Effector CD8-positive, alpha-beta T cell (primary cell): Measurements from ENCODE around the gene EPC2.

Source experiments
- DNase-seq: peaks from one replicate; lab custom pipeline; 2025; lab: John Stamatoyannopoulos, UW
- total RNA-seq, 4 experiments: gene quantifications; one replicate each; lab custom pipeline; 2026; lab: John Stamatoyannopoulos, UW

EPC2 gene, protein sequence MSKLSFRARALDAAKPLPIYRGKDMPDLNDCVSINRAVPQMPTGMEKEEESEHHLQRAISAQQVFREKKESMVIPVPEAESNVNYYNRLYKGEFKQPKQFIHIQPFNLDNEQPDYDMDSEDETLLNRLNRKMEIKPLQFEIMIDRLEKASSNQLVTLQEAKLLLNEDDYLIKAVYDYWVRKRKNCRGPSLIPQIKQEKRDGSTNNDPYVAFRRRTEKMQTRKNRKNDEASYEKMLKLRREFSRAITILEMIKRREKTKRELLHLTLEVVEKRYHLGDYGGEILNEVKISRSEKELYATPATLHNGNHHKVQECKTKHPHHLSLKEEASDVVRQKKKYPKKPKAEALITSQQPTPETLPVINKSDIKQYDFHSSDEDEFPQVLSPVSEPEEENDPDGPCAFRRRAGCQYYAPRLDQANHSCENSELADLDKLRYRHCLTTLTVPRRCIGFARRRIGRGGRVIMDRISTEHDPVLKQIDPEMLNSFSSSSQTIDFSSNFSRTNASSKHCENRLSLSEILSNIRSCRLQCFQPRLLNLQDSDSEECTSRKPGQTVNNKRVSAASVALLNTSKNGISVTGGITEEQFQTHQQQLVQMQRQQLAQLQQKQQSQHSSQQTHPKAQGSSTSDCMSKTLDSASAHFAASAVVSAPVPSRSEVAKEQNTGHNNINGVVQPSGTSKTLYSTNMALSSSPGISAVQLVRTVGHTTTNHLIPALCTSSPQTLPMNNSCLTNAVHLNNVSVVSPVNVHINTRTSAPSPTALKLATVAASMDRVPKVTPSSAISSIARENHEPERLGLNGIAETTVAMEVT
- total RNA-seq: 85.1 to 117 (median 92.0) reads per million in 4 experiments

DNA sequence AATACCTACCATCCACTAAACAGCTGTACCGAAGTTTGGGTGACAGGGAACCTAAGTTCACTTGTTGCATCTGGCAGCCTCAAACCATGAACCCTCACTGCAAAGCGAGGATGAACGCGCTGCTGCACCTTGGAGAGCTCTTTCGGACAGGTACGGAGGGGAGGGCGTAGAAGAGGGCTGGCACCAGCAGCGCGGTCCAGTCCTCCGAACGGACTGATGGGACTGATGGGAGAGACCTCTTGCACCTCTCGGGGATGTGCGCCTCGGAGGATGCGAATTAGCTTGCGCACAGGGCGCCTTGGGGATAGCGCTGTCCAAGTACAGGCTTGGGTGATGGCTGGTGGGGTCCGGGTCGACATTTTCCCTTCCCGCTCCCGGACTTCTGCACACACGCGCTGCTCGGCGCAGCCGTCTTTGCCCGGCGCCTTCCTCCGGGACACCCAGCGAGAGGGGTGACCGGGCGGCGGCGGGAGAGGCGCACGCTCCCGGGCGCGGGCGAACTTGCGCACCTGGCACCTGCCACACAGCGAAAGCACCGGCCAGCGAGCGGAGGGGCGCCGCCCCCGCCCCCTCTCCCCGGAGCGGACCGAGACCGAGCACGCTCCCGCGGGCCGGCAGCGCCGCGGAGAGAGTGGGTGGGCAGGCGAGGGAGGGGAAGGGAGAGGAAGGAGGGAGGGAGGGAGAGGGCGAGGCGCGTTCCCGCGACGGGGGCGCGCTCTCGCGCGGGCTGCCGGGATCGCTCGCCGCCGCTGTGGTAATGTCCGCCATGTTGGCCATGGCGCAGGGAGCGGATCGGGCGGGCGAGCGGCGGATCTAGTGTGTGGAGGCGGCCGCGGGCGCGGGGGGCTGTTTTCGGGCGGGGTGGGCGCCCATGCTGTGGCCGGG, at the start of gene EPC2:
EPC2 (plus strand) TSS at position 754 of the 885 bp plus-strand sequence. CDS start 267 bp downstream, outside the sequence.
- peak; percentile 77 for DNase-seq

DNA sequence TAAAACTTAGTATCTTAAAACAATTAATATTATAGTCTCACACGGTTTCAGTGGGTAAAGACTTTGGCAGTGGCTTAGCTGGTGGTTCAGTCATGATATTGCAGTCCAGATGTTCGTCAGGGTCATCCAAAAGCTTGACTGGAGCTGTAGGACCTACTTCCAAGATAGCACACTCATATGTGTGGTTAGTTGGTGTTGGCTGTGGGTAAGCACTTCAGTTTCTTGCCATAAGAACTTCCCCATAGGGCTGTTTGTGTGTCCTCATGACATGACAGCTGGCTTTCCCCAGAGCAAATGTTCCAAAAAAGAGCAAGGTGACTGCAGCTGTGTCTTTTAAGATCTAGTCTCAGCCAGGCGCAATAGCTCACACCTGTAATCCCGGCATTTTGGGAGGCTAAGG, 48.5 kb upstream of the EPC2 start:
- DNase-seq: no peak

DNA sequence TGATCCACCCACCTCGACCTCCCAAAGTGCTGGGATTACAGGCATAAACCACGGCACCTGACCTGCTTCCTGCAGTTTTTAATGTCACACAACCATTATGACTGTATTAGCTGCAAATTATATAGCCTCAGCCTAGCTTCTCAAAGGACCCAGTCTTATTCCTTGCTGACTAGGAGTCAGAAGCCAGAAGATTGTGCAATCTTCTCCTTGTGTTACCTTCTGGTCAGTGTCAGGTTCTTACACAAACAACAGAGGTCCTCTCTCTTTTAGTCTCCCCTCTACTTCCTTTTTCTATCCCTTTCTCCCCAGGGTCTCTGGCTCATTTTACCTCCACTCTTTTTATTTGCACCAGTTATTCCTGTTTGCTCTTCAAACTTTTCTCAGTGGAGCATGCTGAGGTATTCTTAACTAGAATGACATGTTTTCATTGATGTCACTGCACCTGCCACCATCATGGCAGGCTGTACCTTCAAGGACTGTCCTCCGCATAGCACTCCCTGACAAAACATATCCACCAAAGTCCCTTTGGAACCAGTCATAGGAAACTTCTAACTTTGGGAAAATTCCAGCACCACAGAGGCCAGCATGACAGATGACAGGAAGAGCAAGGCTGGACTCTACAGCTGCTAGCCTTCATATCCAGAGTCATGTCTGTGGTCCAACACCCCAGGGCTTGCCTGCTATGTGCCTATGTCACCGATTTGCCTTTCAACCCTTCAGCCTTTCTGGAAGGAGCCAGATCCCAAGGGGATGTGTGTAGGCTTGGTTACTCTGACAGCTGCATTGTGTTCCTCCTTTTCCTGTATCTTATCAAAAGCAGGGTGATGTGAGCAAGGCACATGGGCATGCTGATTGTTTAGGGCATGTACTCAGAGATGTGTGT, 45.2 kb upstream of the EPC2 start:
- DNase-seq: no peak

DNA sequence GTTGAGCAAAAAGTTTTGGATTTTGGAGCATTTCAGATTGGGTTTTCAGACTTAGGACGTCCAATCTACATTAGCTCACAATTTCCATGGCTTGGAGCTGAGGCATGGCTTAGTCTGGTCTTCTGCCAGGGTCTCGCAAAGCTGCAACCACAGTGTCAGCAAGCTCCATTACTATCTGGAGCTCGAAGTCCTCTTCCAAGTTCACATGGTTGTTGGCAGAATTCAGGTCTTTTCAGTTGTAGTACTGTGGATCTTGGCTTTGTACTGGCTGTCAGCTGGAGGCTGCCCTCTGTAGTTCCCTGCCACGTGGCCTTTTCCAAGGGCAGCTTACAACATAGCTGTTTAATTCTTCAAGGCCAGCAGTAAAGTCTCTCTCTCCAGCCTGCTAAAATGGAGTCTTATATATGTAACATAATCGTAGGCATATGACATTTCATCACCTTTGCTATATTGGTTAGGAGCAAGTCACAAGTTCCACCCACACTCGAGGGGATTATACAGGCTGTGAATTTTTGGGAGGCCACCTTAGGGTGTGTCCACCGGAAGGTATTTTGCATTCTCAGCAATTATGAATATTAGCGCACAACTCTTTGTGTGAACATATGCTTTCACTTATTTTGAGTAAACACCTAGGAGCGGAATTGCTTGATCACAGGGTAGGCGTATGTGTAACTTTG, 41.5 kb upstream of the EPC2 start:
- DNase-seq: no peak

DNA sequence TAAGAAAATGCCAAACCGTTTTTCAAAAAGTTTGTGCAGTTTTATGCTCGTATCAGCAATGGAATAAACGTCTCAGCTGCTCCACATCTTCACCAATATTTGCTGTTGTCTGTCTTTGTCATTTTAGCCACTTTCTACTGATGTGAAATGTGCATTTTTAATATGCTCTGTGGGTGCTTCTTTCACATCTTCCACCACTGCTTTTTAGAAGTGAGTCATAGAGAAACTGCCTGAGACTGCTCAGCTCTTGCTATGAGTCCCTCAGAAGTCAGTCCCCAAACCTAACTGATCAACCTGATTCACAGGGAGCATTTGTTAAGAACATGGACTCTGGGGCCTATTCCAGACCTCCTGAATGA, 41.0 kb upstream of the EPC2 start:
- no peak for DNase-seq

DNA sequence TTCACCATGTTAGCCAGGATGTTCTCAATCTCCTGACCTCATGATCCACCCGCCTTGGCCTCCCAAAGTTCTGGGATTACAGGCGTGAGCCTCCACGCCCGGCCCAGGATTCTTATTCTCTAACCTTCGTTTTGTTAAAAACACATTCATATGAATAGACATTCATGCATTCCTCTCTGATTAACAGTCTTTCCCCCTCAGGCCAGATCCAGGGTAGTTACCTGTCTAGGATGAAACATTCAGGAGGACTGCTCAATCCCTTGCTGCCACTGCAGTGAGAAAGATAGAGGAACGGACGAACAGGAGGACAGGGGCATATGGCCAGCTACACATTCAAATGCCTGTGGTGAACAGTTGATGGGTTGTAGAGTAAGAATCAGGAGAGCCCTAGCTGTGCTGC, 39.6 kb upstream of the EPC2 start:
- DNase-seq: no peak

DNA sequence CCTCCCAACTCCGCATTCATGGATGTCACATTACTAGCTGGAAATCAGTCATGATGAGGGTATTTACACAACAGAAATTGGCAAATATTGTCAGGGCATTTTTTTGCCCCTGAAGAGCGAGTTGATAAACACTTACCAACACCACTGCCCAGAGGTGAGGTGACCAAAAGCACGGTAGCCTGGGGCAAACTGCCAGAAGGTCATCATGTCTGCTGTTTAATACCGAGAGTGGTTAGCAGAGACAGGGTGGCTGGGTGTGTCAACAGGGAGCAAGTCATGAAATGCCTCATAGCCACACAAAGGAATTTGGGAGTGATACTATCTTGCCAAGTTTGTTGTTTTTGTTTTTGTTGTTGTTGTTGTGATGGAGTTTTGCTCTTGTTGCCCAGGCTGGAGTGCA, 37.0 kb upstream of the EPC2 start:
- DNase-seq: no peak

DNA sequence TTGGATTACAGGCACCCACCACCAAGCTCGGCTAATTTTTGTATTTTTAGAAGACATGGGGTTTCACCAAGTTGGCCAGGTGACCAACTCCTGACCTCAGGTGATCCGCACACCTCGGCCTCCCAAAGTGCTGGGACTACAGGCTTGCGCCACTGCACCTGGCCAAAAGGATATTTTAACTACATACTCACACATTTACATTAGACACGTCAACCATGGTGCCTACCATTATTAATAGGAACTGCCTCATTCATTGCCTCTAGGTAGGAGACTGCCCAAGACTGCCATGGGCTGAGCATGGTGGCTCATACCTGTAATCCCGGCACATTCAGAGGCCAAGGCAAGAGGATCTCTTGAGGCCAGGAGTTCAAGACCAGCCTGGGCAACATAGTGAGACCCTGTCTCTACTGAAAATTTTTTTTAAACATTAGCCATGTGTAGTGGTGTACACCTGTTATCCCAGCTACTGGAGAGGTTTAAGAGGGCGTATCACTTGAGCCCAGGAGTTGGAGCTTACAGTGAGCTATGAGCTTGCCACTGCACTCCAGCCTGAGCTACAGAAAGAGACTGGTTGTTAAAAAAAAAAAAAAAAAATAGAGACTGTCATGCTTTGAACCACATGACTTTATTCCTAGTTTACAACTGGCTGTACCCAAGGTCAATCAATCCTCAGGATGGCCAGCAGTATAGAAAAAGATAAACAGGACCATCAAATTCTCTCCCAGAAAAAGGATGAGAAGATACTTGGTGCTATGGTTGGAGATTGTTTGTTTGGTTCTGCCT, 31.1 kb upstream of the EPC2 start:
- no peak for DNase-seq

DNA sequence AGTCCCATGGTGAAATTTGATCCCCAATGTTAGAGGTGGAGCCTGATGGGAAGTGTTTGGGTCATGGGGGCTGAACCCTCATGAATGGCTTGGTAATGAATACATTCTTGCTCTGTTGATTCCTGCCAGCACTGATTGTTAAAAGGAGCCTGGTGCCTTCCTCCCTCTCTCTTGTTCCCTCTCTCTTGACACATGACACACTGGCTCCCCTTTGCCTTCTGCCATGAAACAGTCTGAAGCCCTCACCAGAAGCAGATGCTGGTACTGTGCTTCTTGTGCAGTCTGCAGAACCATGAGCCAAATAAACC, 30.6 kb upstream of the EPC2 start:
- DNase-seq: no peak

DNA sequence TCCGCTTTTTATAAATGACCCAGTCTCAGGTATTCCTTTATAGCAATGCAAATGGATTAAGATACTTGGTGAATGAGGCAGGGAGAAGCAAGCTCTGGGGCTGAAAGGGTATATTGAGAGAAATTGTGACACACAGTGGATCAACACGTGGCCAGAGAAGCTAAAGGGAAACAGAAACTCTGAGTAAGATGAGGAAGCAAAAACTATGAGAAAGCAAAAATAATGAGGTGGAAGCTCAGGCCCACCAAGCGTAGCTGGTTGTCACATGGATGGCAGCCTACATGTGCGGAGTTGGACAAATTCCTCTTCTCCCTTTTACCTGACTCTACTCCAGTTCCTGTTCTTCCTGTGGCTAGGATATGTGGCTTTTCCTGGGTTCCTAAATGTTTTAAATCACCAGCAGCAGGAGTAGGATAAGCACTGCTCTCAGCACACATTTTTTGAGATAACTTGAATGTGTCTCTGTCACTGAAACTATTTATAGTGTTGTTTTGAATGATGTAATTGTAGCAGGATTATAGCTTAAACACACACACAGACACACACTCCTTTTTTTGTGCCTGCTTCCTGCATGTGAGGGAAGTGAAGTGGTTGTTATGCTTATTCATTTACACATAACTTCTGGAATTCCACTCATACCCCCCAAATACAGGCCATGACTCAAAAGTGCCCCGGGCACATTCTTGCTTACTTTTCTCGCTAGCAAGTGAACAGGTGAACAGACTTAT, 30.1 kb upstream of the EPC2 start:
- no peak for DNase-seq

DNA sequence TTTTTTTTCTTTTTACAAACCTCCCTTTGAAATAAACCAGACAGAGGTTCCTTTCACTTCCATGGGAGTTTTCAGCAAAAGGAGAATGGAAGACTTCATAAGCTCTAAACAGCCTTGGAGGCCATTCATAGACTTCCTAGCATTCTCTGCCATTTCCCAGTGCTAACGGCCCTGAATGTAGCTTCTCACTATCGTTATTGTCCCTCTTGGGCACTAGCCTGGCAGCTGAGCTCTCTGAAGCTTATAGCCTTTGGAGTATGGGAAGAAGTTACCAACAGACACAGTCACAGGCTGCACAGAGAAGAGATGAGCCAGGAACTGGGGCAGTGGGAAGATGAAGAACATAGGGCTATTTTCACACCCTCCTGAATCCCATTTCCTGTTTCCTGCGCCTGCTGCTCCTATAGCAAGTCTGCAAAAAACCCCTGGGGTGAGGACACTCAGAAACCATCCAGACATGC, 29.1 kb upstream of the EPC2 start:
- no peak for DNase-seq

DNA sequence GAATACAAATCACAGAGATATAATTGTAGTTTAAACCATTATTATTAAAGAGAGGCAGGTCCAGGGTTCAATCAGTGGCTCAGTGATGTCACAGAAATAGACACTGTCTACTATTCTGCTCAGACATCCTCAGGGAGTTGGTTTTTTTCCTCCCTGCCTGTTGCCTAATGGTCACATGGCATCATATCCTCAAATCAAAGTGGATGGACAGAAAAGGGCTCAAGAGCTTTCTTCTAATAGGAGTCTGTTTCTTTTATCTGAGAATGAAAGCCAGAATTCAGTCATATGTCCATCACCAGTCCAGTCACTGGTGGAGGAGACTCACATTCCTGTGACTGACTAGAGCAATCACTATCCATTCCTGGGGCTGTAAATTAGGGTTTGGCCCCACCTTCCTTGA, 27.9 kb upstream of the EPC2 start:
- no peak for DNase-seq

DNA sequence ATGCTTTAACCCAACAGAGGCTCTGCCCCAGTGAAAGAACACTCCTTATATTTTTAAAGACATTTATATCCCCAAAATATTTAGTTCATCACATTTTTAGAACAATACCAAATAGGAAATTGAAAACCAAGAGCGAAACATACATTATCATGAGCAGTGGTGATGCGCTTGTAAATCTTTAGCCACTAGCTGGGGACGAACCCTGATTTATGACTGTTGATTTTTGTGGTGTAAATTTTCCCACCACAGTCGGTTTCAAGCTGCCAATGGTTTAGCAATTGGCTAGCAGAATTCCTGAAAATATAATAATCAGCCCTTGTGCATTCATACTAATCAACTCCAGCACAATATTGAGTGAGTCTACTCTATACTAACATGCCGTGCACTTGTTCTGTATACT, 27.3 kb upstream of the EPC2 start:
- DNase-seq: no peak

DNA sequence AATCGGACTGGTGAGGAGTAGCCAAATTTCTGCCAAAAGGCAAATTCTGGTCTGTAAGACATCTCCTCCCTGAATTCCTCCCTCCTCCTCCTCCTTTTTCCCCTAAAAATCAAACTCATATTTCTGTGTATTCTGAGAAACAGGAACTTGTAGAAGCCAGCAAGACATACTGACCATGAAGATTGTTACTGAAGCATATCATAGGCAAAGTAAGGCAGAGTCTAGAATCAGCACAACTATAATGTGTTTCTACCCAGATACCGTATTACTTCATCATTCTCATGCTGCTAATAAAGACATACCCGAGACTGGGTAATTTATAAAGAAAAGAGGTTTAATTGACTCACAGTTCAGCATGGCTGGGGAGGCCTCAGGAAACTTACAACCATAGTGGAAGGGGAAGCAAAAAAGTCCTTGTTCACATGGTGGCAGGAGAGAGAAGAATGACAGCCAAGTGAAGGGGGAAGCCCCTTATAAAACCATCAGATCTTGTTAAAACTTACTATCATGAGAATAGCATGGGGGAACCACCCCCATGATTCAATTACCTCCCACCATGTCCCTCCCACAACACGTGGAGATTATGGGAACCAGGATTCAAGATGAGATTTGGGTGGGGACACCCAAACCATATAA, 24.9 kb upstream of the EPC2 start:
- DNase-seq: no peak

DNA sequence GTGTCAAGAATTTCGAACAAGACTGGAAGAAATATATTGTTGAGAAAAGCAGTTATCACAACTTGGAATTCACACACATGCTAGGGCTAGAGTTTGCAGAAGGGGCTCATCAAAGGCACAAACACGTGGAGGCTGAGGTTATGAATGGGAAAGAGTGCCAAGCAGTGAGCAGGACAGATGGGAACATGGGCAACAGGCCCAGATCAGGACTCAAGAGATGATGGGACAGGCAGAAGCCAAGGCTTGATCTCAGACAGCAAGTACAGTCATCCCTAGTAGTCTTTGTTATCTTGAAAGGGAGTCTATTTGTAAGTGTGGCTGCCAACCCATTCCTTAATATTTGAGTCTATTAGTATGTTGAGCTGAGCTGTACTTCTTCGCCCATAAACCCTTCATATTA, 22.2 kb upstream of the EPC2 start:
- no peak for DNase-seq

DNA sequence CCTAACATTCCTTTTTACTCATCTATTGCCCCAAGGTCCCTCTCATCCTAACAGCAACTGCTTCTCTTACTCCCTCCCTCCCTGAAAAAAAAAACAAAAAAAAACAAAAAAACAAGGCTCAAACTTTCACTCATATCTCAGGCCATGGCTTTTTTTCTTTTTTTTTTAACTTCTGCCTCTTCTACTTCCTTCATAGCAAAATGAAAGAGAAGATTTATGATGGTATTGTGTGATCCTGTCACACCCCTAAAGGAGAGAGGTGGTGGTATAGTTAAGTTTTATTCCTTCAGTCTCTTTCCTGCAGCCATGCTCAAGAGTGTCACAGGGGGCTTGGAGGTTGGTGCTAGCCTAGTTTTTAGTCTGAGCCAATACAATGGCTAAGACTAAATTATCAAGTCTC, 21.5 kb upstream of the EPC2 start:
- DNase-seq: no peak

DNA sequence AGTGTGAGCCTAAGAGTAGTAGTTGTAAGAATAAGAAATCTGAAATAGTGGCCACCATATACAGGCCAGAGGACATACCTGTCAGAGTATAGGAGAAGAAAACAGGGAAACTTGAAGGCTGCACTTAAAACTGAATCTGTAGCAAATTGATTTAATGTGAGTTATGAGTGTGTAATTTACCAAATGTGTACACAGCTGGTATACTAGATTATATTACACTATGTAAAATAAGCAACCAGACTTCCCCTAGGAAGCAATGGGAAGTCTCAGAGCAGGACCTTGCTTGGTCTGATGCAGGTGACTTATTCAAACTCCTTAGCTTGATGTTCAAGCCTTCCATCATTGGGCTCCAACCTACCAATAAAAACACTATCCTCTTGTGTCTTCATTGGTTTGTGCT, 17.3 kb upstream of the EPC2 start:
- DNase-seq: no peak

DNA sequence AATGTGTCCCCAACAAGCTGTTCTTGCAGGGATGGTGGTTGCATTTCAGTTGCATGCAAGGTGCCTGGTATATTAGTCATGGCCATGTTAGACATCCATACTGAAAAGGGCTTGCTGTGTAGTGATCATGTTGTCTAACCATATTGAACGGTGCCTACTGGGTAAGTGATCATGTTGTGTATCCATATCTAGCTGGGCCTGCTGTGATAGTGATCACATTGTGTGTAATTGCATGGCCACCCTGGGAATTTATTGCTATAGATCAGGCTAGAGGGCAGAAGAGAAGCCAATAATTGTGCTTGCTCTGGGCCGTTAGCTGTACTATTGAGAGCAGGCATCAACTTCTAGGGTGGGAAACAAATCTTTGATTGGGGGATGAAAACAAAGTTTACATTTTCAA, 9.8 kb upstream of the EPC2 start:
- no peak for DNase-seq

DNA sequence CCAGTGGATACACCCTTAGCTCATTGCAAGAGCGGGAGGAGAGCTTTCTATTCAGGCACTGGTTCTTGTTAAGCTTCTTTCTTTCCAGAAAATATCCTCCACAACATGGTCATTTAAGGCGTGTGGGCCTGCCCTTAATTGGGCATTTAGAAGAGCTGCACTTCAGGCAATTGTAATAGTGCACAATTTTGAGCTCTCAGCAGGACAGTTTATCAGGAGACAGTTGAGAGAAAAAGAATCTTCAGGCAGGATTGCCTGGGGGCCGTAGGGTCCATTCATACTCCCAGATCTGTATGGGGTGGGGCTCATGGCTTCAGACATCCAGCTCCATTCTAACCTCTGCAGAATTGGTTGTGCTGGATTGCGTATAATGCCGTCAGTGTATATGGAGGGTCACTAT, 6.0 kb upstream of the EPC2 start:
- DNase-seq: no peak
